ENCODE measurements around the gene DENND6A.

DNA sequence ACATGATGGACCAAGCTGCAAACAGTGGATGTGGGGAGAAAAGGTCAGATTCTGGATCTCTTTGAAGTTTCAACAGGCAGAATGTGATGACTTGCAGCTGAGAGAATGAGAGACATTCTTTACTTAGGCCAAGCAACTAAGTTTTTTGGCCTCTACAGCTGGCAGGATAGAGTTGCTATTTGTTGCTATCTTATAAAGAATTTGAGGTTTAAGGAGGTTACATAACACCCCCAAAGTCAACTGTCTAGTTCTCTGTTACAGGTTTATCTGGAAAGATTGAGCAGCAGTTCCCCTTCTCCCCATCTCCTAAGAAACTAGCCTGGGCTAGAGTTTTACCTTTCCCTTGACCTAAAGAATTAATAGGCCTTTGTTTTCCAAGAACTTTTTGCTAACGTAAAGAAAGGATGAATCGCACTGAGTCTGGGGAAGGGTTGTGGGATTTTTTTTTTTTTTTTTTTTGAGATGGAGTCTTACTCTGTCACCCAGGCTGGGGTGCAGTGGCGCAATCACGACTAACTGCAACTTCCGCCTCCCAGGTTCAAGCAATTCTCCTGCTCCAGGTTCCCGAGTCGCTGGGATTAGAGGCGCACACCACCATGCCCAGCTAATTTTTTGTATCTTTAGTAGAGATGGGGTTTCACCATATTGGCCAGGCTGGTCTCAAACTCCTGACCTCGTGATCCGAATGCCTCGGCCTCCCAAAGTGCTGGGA is 36.6 kb upstream of the DENND6A start:
- TF ChIP-seq CTCF (IDR thresholded peaks at IDR 0.05 in 8 of 11, conservative IDR thresholded peaks at IDR 0.05 in 3 of 11) (no peak), POLR2A (IDR thresholded peaks at IDR 0.05) (no peak)
